Measurements from ENCODE around the gene ENTPD3. TPM values are rescaled to one million over a fixed set of nuclear protein-coding genes. Genes with fewer than 3 reads are reported as not detected.

ENTPD3 gene
- total and polyA plus RNA-seq, 2 of the 8 experiments (the other 6 are each of a cell fraction or from before 2014, with no cell fraction given): 0.60 to 1.0 TPM

DNA sequence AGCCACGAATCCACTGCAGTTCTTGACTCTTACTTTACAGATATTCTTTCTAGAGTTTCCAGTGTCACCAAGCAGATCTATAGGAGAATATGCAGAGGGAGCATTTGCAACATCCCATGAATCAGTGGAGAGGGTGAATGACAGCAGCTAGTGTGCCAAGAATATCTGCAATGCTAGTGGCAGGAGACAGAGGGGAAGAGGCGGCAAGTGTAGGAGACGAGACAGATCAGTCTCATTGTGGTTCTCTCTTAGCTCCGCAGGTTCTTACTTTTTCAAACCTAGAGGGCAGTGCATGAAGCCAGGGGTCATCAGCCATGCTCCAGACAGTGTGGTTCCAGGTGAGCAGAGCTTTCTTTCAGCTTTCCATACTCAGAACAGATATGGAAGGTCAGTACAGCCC lies 90.7 kb downstream of the ENTPD3 start (continued):
- TF ChIP-seq RNF2 (IDR thresholded peaks at IDR 0.05; ENCODE audit: borderline replicate concordance, low read depth, low read length, missing control alignments, poor library complexity, severe bottlenecking) (no peak), RBBP5 (IDR thresholded peaks at IDR 0.05; ENCODE audit: borderline replicate concordance, low read depth, low read length) (no peak), POLR2AphosphoS5 (IDR thresholded peaks at IDR 0.05; ENCODE audit: low read depth, low read length) (no peak), CHD2 (IDR thresholded peaks at IDR 0.05; ENCODE audit: low read length) (no peak), CREB1 (IDR thresholded peaks at IDR 0.05) (no peak), JUN (IDR thresholded peaks at IDR 0.05; ENCODE audit: low read depth, low read length) (no peak), SP1 (IDR thresholded peaks at IDR 0.05; ENCODE audit: low read depth, low read length) (no peak)

Other genes with a start within 250 kb of the ENTPD3 start
- 111 and 115 TPM in 2 replicates for gene EIF1B, start 77.5 kb upstream of the ENTPD3 start, total RNA-seq (2021; fragmentation: NEBNext Ultra II Directional; extraction: Animal tissue kit (Norgen Biotek cat#: 25700))
- gene EIF1B, start 77.5 kb upstream of the ENTPD3 start, polyA plus RNA-seq (2011; rRNA removed): 42.4 and 42.5 TPM in 2 replicates
- 2,341 and 2,363 TPM in 2 replicates for gene RPL14, start 70.2 kb downstream of the ENTPD3 start, total RNA-seq (2021; fragmentation: NEBNext Ultra II Directional; extraction: Animal tissue kit (Norgen Biotek cat#: 25700))
- gene RPL14, start 70.2 kb downstream of the ENTPD3 start, polyA plus RNA-seq (2011; rRNA removed): 201 and 1,192 TPM in 2 replicates
- 7.0 and 8.2 TPM in 2 replicates for gene ZNF619, start 89.9 kb downstream of the ENTPD3 start, total RNA-seq (2021; fragmentation: NEBNext Ultra II Directional; extraction: Animal tissue kit (Norgen Biotek cat#: 25700))
- 2.2 and 2.3 TPM in 2 replicates for gene ZNF619, start 89.9 kb downstream of the ENTPD3 start, polyA plus RNA-seq (2011; rRNA removed)
- 20.2 and 21.4 TPM in 2 replicates for gene ZNF620, start 118.9 kb downstream of the ENTPD3 start, total RNA-seq (2021; fragmentation: NEBNext Ultra II Directional; extraction: Animal tissue kit (Norgen Biotek cat#: 25700))
- 5.1 and 5.3 TPM in 2 replicates for gene ZNF620, start 118.9 kb downstream of the ENTPD3 start, polyA plus RNA-seq (2011; rRNA removed)
- gene ZNF621, start 137.8 kb downstream of the ENTPD3 start, total RNA-seq (2021; fragmentation: NEBNext Ultra II Directional; extraction: Animal tissue kit (Norgen Biotek cat#: 25700)): 15.4 and 15.8 TPM in 2 replicates
- gene ZNF621, start 137.8 kb downstream of the ENTPD3 start, polyA plus RNA-seq (2011; rRNA removed): 9.4 and 10.9 TPM in 2 replicates